Cardiac muscle cell (in vitro differentiated cells and primary cell): ENCODE measurements around the gene CACNG8. TPM values are rescaled to one million over a fixed set of nuclear protein-coding genes. Genes with fewer than 3 reads are reported as not detected.
A peak's percentile ranks its signal among the peaks of the same experiment; 100 is the strongest.

ENCODE experiments used
- DNase-seq, 2 donors: peaks; one replicate each; pipeline versions ENCODE4 v3.0.0 to v3.0.0-alpha.2; 2010 to 2017; ENCODE audit warnings: low read depth in 1 of 2, low spot score in 1 of 2
- H3K27ac ChIP-seq: fragments of 200-600 bp; sonication (generic); 2 replicates; pipeline ENCODE4 v1.5.1; 2016
- H3K27me3 ChIP-seq: fragments of 200-600 bp; sonication (generic); 2 replicates; pipeline ENCODE4 v1.6.0; 2016; ENCODE audit warnings: control low read depth
- H3K36me3 ChIP-seq: fragments of 200-600 bp; sonication (generic); 2 replicates; pipeline ENCODE4 v1.5.1; 2016; ENCODE audit warnings: control low read depth
- H3K4me1 ChIP-seq: fragments of 200-600 bp; sonication (generic); 2 replicates; pipeline ENCODE4 v1.8.1; 2017; ENCODE audit warnings: low read depth, mild to moderate bottlenecking, mixed run types
- H3K4me3 ChIP-seq: fragments of 200-600 bp; sonication (generic); 2 replicates; pipeline ENCODE4 v1.5.1; 2016; ENCODE audit warnings: mild to moderate bottlenecking
- H3K9me3 ChIP-seq: fragments of 200-600 bp; sonication (generic); 2 replicates; pipeline ENCODE4 v1.5.1; 2017; ENCODE audit warnings: low read depth, mild to moderate bottlenecking, control low read depth
- polyA plus RNA-seq: library from polyadenylated mRNA; unstranded; fragments of >200 nt; fragmentation: Nextera tagmentation; extraction: Ambion mirVana; gene quantifications from 2 replicates; pipeline ENCODE4 v1.2.1, GENCODE V29; 2016
- total RNA-seq: library from RNA; depleted of rRNA; stranded (reverse); fragments of >200 nt; gene quantifications from 2 replicates; pipeline ENCODE4 v1.2.3, GENCODE V29; 2016
- TF ChIP-seq, protein P1 (sequence below): IDR thresholded peaks from 2 replicates; pipeline ENCODE4 v1.5.1; 2012; ENCODE audit warnings: low read depth, mild to moderate bottlenecking, low read length

The CACNG8 gene
- total and polyA plus RNA-seq, 2 experiments from 2014 or later = 0.68 to 0.77 TPM

DNA sequence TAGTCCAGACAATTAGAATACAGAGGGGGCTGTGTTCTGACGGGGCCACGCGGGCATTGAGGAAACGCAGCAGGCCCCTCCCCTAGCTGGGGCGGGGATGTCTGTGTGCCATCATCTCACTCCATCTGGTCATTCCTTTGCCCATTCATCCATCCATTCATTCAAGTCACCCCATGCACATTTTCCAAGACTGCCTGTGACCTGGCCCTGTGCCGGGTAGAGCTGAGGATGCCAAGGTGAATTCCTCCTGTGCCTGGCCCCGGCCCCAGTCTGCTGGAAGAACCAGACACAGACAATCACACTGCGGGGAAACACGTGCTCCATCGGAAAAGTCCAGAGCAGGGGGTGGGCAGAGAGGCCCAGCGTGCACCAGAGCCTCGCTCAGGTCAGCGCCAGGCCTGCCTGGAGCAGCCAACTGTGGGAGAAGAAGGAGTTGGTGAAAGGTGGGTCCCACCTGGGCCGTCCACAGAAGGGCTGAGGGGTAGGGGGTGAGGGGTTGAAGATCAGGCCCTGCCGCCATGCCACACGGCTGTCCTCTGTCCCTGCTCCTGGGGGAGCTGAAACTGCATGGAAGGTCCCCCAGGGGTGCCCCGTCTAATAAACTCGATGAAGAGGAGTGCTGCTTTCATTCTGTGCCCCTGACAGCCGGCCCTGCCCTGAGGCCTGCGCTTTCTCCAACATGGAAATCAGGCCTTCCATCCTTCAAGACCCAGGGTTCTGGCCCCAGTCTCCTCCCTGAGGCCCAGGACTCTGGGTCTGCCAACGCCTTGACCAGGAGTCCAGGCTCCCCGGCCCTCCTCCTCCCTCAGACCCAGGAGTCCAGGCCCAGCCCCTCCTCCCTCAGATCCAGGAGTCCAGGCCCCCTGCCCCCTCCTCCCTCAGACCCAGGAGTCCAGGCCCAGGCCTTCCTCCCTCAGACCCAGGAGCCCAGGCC, 27.1 kb downstream of the CACNG8 start:
- peak in 1 of 2 donors; percentile 71 for DNase-seq
- Histone ChIP-seq H3K27ac (peak overlapping the region; percentile 62), H3K36me3 (no peaks in the 10 kb centered on the region), H3K4me3 (no peak overlapping the region), H3K9me3 (no peaks in the 10 kb centered on the region), H3K4me1 (peaks cover 7% of the 10 kb centered on the region), H3K27me3 (no peaks in the 10 kb centered on the region)
- TF ChIP-seq, protein P1, sequence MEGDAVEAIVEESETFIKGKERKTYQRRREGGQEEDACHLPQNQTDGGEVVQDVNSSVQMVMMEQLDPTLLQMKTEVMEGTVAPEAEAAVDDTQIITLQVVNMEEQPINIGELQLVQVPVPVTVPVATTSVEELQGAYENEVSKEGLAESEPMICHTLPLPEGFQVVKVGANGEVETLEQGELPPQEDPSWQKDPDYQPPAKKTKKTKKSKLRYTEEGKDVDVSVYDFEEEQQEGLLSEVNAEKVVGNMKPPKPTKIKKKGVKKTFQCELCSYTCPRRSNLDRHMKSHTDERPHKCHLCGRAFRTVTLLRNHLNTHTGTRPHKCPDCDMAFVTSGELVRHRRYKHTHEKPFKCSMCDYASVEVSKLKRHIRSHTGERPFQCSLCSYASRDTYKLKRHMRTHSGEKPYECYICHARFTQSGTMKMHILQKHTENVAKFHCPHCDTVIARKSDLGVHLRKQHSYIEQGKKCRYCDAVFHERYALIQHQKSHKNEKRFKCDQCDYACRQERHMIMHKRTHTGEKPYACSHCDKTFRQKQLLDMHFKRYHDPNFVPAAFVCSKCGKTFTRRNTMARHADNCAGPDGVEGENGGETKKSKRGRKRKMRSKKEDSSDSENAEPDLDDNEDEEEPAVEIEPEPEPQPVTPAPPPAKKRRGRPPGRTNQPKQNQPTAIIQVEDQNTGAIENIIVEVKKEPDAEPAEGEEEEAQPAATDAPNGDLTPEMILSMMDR = no peak

DNA sequence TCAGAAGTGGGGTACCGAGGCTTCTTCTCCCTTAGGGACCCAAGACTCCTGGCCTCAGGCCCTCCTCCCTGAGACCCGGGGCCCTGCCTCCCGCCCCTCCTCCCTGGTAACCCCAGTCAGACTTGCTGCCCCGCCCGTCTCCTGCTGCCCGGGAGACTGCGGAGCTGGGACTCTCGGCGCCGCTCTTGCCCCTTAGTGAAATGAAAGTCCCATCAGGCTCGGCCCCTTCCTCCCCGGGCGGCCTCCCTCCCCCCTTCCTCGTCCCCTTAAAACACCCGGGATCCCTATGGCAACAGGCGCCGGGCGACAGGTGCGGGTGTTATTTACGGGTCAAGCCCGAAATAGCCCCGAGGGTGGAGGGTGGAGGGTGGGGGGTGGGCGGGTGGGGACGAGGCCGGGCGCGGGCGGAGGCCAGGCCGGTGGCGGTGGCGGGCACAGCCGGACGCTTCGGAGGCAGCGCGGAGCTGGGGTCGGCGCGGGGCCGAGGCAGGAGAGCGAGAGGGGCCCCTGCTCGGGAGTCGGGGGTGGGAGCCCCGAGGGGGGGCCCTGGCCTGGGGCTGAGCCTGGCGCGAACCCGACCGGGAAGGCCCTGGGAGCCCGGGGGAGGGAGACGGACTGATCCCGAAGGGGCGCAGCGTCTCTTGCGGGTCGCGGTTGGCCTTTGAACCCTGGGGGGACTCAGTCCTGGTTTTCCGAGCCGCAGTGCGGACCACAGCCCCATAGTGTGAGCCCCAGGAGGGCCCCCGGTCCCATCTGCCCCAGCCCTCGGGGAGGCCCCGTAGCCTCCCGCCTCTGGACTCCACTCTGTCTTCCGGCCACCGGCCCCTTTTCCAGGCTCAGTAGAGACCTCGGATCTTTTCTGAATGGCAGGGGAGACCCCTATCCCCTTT, 28.7 kb downstream of the CACNG8 start, which contains the start of gene CACNG6:
Gene CACNG6, plus strand, starts transcription at position 414 of the 890 bp plus-strand sequence. CDS start 1,241 bp downstream, outside the sequence.
- H3K27ac ChIP-seq = peak within 1 kb of the TSS; percentile 88
- no peaks in the 10 kb centered on the region for H3K9me3 ChIP-seq
- H3K36me3 ChIP-seq = no peaks in the 10 kb centered on the region
- H3K27me3 ChIP-seq = no peaks in the 10 kb centered on the region
- H3K4me1 ChIP-seq = peaks cover 7% of the 10 kb centered on the region
- TF ChIP-seq, protein P1 = no peak
- peak; percentile 60 to 94 for DNase-seq
- H3K4me3 ChIP-seq = peak within 1 kb of the TSS; percentile 47

DNA sequence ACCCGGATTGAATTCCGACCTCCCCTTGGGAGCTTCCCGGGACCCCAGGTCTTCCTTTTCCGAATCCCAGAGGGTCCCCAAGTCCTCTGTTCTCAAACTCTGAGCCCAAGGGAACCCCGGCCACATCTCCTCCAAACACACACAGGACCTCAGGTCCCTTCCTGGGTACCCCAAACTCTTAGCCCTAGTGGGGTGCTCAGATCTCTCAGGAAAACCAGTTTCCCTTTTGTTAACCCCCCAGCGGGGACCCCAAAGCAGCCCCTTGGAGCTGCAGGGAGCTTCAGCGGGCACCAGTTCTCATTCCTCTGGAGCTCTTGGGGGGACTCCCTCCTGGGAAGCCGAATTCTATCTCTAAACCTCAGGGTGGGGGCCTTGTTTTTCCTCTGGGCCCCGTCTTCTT, 29.5 kb downstream of the CACNG8 start:
- H3K27me3 ChIP-seq = no peaks in the 10 kb centered on the region

DNA sequence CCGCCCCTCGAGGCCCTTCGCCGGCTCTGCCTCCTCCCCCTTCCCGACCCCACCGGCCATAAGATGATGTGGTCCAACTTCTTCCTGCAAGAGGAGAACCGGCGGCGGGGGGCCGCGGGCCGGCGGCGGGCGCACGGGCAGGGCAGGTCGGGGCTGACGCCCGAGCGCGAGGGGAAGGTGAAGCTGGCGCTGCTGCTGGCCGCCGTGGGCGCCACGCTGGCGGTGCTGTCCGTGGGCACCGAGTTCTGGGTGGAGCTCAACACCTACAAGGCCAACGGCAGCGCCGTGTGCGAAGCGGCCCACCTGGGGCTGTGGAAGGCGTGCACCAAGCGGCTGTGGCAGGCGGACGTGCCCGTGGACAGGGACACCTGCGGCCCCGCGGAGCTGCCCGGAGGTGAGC, 30.1 kb downstream of the CACNG8 start:
- TF ChIP-seq, protein P1 = no peak
- Histone ChIP-seq H3K27ac (no peak overlapping the region), H3K9me3 (no peaks in the 10 kb centered on the region), H3K4me3 (no peak overlapping the region), H3K4me1 (peaks cover 7% of the 10 kb centered on the region), H3K27me3 (no peaks in the 10 kb centered on the region), H3K36me3 (no peaks in the 10 kb centered on the region)
- no peak for DNase-seq

More for the DNA sequence above, 29.5 kb downstream of the CACNG8 start:
- Histone ChIP-seq H3K36me3 (no peaks in the 10 kb centered on the region), H3K4me3 (peak overlapping the region; percentile 47), H3K9me3 (no peaks in the 10 kb centered on the region), H3K27ac (peak overlapping the region; percentile 88), H3K4me1 (peaks cover 7% of the 10 kb centered on the region)
- TF ChIP-seq, protein P1 = no peak
- DNase-seq = no peak

DNA sequence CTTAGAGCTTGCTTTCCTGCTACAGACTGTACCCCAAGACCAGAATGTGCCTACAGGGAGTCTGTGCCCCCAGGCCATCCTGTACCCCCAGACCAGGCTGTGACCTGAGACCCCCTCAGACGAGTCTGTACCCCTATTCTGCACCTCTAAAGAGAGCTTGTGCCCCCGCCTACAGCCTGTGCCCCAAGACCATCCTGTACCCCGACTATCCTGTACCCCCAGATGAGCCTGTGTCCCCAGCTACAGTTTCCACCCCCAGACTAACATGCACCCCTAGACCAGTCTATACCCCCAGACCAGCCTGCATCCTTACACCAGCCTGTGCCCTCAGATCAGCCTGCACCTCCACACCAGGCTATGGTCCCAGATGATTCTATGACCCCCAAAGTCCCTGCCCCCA, 30.7 kb downstream of the CACNG8 start:
- H3K4me3 ChIP-seq = no peak overlapping the region
- no peaks in the 10 kb centered on the region for H3K27me3 ChIP-seq
- no peaks in the 10 kb centered on the region for H3K36me3 ChIP-seq

More for the DNA sequence above, 30.7 kb downstream of the CACNG8 start:
- Histone ChIP-seq H3K27ac (no peak overlapping the region), H3K4me1 (peaks cover 7% of the 10 kb centered on the region), H3K9me3 (no peaks in the 10 kb centered on the region)
- DNase-seq = no peak
- TF ChIP-seq, protein P1 = no peak
